GM12864 (cell line): ENCODE measurements around the gene LYZL6.

Source experiments
- DNase-seq: peaks from one replicate; pipeline ENCODE4 v3.0.0-alpha.2; 2011; ENCODE audit warnings: low read depth
- H3K4me3 ChIP-seq: 2 replicates; pipeline ENCODE4 v1.5.1; 2011; ENCODE audit warnings: mild to moderate bottlenecking, low read depth, low read length, control low read depth
- CTCF ChIP-seq: IDR thresholded peaks from 2 replicates; pipeline ENCODE4 v1.5.1; 2011; ENCODE audit warnings: low read depth, mild to moderate bottlenecking, moderate library complexity, low read length, control low read depth, inconsistent platforms; ENCODE audit errors: missing control alignments

The LYZL6 gene

GRCh38 chr17:35892091-35893035 is 51.1 kb downstream of the LYZL6 start:
- no peak for DNase-seq
- no peak overlapping the region for H3K4me3 ChIP-seq
- TF ChIP-seq CTCF = no peak

- H3K4me3 ChIP-seq = no peak overlapping the region
- no peak for TF ChIP-seq CTCF
- DNase-seq = no peak
These were observed 52.2 kb downstream of the LYZL6 start for GRCh38 chr17:35891269-35891668.

- TF ChIP-seq CTCF = no peak
- no peak overlapping the region for H3K4me3 ChIP-seq
- no peak for DNase-seq
These were observed 52.7 kb downstream of the LYZL6 start for GRCh38 chr17:35890774-35891155.

- no peak overlapping the region for H3K4me3 ChIP-seq
- DNase-seq = no peak
- no peak for TF ChIP-seq CTCF
These were observed 53.4 kb downstream of the LYZL6 start for GRCh38 chr17:35889818-35890773.

- no peak overlapping the region for H3K4me3 ChIP-seq
- no peak for TF ChIP-seq CTCF
- no peak for DNase-seq
These were observed 54.3 kb downstream of the LYZL6 start for GRCh38 chr17:35889241-35889640.
